ENCODE results near the gene RALGPS2. TPM values are rescaled to one million over a fixed set of nuclear protein-coding genes. Genes with fewer than 3 reads are reported as not detected.
A peak's percentile ranks its signal among the peaks of the same experiment; 100 is the strongest.

RALGPS2 gene
- total and polyA plus RNA-seq, 2 donors from 2014 or later, result 3.6 to 32.8 TPM

GRCh38 chr1:178692564-178693327 is 32.3 kb upstream of the RALGPS2 start:
- DNase-seq (no peak), FAIRE-seq (no peak)
- no peaks in the 10 kb centered on the region for H3K27me3 ChIP-seq (ENCODE audit: control insufficient read depth, insufficient read depth, low read length)
- H3K27ac ChIP-seq (ENCODE audit: low read depth in 2 of 2, low read length in 2 of 2), result no peak overlapping the region
- no peak overlapping the region for H3K4me3 ChIP-seq (ENCODE audit: low read length in 3 of 3)
- no peak overlapping the region for H3K9ac ChIP-seq (ENCODE audit: low read length in 3 of 3)
- H3K4me1 ChIP-seq (ENCODE audit: control insufficient read depth in 2 of 3, insufficient read depth in 2 of 3, low read depth in 1 of 3, low read length in 3 of 3), result no peaks in the 10 kb centered on the region
- intact Hi-C loops (cut with DNase I), result no loop called here
- no peaks in the 10 kb centered on the region for H3K36me3 ChIP-seq (ENCODE audit: control insufficient read depth in 2 of 3, insufficient read depth in 3 of 3, low read length in 3 of 3)
- no peak for TF ChIP-seq CTCF (IDR thresholded peaks at IDR 0.05; ENCODE audit: borderline replicate concordance, extremely low read depth, insufficient read depth)
- no peaks in the 10 kb centered on the region for H3K9me3 ChIP-seq (ENCODE audit: control insufficient read depth in 2 of 3, insufficient read depth in 1 of 3, low read length in 3 of 3)

GRCh38 chr1:178693366-178693765 is 31.7 kb upstream of the RALGPS2 start:
- H3K9me3 ChIP-seq (ENCODE audit: control insufficient read depth in 2 of 3, insufficient read depth in 1 of 3, low read length in 3 of 3), result no peaks in the 10 kb centered on the region
- intact Hi-C loops (cut with DNase I), result no loop called here
- peak in 2 of 5 donors; percentile 15 to 25 for DNase-seq
- no peaks in the 10 kb centered on the region for H3K27me3 ChIP-seq (ENCODE audit: control insufficient read depth, insufficient read depth, low read length)
- H3K36me3 ChIP-seq (ENCODE audit: control insufficient read depth in 2 of 3, insufficient read depth in 3 of 3, low read length in 3 of 3), result no peaks in the 10 kb centered on the region
- H3K4me3 ChIP-seq (ENCODE audit: low read length in 3 of 3), result no peak overlapping the region
- H3K27ac ChIP-seq (ENCODE audit: low read depth in 2 of 2, low read length in 2 of 2), result no peak overlapping the region
- FAIRE-seq, result no peak
- no peak overlapping the region for H3K9ac ChIP-seq (ENCODE audit: low read length in 3 of 3)
- no peak for TF ChIP-seq CTCF (IDR thresholded peaks at IDR 0.05; ENCODE audit: borderline replicate concordance, extremely low read depth, insufficient read depth)
- H3K4me1 ChIP-seq (ENCODE audit: control insufficient read depth in 2 of 3, insufficient read depth in 2 of 3, low read depth in 1 of 3, low read length in 3 of 3), result no peaks in the 10 kb centered on the region

GRCh38 chr1:178694923-178695525 is 30.0 kb upstream of the RALGPS2 start:
- no peak overlapping the region for H3K27ac ChIP-seq (ENCODE audit: low read depth in 2 of 2, low read length in 2 of 2)
- no peaks in the 10 kb centered on the region for H3K4me1 ChIP-seq (ENCODE audit: control insufficient read depth in 2 of 3, insufficient read depth in 2 of 3, low read depth in 1 of 3, low read length in 3 of 3)
- H3K9ac ChIP-seq (ENCODE audit: low read length in 3 of 3), result no peak overlapping the region
- no peak for FAIRE-seq
- no peaks in the 10 kb centered on the region for H3K36me3 ChIP-seq (ENCODE audit: control insufficient read depth in 2 of 3, insufficient read depth in 3 of 3, low read length in 3 of 3)
- intact Hi-C loops (cut with DNase I), result no loop called here
- no peak overlapping the region for H3K4me3 ChIP-seq (ENCODE audit: low read length in 3 of 3)
- TF ChIP-seq CTCF (IDR thresholded peaks at IDR 0.05; ENCODE audit: borderline replicate concordance, extremely low read depth, insufficient read depth), result no peak
- no peaks in the 10 kb centered on the region for H3K9me3 ChIP-seq (ENCODE audit: control insufficient read depth in 2 of 3, insufficient read depth in 1 of 3, low read length in 3 of 3)
- H3K27me3 ChIP-seq (ENCODE audit: control insufficient read depth, insufficient read depth, low read length), result no peaks in the 10 kb centered on the region
- peak in 1 of 5 donors; percentile 10 for DNase-seq
